ENCODE data around the gene SETD1B. TPM values are rescaled to one million over a fixed set of nuclear protein-coding genes. Genes with fewer than 3 reads are reported as not detected.
A peak's percentile ranks its signal among the peaks of the same experiment; 100 is the strongest.

Gene SETD1B
- total RNA-seq, 2 donors from 2014 or later, result 54.5 to 64.1 TPM

- Mint-ChIP-seq H3K36me3 (ENCODE audit: low read depth) (peaks cover 6% of the 10 kb centered on the region), H3K27ac (peak overlapping the region; percentile 96)
- peak; percentile 27 for ATAC-seq
Measured at GRCh38 chr12:121794534-121795033, 9.2 kb upstream of the SETD1B start.

DNA sequence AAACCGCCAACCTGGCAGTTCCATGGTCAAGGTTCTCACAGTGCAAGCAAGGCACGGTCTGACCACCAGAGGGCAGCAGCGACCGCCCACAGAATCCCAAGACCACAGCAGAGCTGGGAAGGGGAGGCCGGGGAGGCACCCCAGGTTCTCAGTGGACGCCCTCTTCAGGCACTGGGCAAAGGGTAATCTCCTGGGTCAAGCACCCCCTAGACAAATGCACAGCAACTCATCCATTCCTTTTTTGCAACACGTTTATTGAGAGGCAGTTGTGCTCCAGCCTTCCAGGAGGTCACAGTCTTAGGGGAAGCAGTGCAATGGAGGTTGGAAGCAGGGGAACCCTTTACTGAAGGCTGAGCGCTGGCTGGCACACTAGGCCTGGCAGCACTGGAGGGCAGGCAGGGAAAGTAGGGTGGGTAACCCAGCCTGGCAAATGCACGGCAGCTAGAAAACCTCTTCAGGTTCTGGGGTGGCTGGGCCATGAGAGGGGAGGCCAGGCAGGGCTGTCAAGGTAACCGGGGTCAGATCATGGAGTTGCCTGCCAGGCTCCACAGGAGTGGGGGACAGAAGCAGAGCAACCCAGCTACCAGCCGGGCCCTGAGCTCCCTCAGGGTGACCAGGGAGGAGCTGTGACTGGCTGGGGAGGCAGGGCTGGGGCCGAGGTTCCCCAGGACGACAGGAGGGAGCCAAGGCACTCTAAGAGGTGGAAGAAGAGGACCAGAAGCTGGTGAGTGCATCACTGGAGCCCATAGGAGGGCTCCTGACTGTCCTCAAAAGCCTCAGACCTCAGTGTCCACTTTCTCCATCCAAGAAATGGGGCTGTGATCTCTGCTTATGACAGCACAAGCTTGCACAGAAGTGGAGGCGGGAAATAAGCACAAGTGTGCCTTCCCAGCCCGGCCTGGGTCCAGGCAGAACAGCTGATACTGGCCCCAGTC is 8.5 kb upstream of the SETD1B start:
- Mint-ChIP-seq H3K4me1 (peaks cover 44% of the 10 kb centered on the region), H3K27me3 (no peaks in the 10 kb centered on the region), H3K27ac (peak overlapping the region; percentile 96), H3K36me3 (ENCODE audit: low read depth) (peaks cover 5% of the 10 kb centered on the region), H3K4me3 (peak overlapping the region; percentile 98)
- H3K9me3 ChIP-seq (ENCODE audit: control insufficient read depth, low read length, poor library complexity, severe bottlenecking), result no peaks in the 10 kb centered on the region
- peak; percentile 26 for ATAC-seq
- peak; percentile 73 to 77 (median 75) for DNase-seq

More at GRCh38 chr12:121794534-121795033, 9.2 kb upstream of the SETD1B start:
- DNase-seq, result peak in 2 of 3 donors; percentile 44 to 53
- Mint-ChIP-seq H3K27me3 (no peaks in the 10 kb centered on the region), H3K4me3 (peak overlapping the region; percentile 98), H3K4me1 (peaks cover 51% of the 10 kb centered on the region)
- no peaks in the 10 kb centered on the region for H3K9me3 ChIP-seq (ENCODE audit: control insufficient read depth, low read length, poor library complexity, severe bottlenecking)

DNA sequence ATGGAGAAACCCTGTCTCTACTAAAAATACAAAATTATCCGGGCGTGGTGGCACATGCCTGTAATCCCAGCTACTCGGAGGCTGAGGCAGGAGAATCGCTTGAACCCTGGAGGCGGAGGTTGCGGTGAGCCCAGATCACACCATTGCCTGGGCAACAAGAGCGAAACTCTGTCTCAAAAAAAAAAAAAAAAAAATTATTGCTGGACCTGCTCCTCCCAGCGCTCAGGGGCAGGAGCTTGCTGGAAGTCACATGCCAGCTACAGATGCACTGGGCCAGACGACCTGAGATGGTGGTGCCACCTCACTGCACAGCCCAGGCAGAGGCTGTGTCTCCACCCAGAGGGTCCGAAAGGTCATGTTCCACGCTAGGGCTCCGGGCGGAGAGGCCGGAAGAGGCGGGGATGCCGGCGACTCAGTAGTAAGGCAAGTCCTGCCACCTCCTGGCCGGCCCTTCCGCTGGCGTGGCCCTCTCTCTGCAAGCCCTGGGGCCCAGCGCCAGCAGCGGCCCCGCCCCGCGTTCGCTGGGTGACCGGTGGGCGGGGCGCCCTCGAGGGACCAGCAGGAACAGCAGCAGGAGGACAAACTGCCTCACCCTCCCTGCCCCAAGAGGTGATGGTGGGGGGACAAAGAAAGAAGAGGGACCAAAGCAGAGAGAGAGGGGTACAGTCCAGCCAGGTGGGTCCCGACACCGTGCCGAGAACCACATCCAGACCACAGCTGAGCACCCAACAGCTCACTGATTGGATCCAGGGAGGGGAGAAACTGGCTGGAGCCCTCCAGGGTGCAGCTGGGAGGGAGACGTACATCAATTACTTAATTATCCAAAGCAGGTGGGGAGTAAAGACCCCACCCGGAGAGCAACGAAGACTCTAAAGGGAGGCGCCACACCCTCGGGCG is 6.7 kb upstream of the SETD1B start:
- ATAC-seq, result no peak
- Mint-ChIP-seq H3K4me1 (peaks cover 43% of the 10 kb centered on the region), H3K27ac (peak overlapping the region; percentile 83), H3K36me3 (ENCODE audit: low read depth) (peaks cover 7% of the 10 kb centered on the region), H3K4me3 (peak overlapping the region; percentile 77), H3K27me3 (no peaks in the 10 kb centered on the region)
- no peaks in the 10 kb centered on the region for H3K9me3 ChIP-seq (ENCODE audit: control insufficient read depth, low read length, poor library complexity, severe bottlenecking)
- no peak for DNase-seq

- ATAC-seq, result no peak
- H3K9me3 ChIP-seq (ENCODE audit: control insufficient read depth, low read length, poor library complexity, severe bottlenecking), result no peaks in the 10 kb centered on the region
- Mint-ChIP-seq H3K36me3 (ENCODE audit: low read depth) (peaks cover 13% of the 10 kb centered on the region), H3K27ac (peak overlapping the region; percentile 83), H3K4me1 (peaks cover 49% of the 10 kb centered on the region), H3K4me3 (peak overlapping the region; percentile 88), H3K27me3 (no peaks in the 10 kb centered on the region)
- DNase-seq, result no peak
Measured at GRCh38 chr12:121797937-121798786, 5.6 kb upstream of the SETD1B start.

DNA sequence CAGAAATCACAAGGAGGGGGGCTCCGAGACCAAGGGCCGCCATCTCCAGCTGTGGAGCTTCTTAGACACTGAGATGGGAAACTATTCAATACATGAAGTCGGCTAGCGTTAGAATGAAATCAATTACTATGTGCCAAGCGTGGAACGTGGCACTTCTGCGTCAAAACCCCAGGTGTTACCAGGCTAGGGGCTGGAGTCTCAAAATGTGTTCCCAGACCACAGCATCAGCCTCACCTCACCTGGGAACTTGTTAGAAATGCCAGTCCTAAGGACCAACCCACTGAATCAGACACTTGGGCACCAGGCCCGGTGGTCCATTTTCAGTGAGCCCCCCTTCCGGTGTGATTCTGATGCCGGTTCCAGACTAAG is 5.0 kb upstream of the SETD1B start:
- DNase-seq, result no peak

GRCh38 chr12:121799156-121799841 is 4.5 kb upstream of the SETD1B start:
- Mint-ChIP-seq H3K27ac (peak overlapping the region; percentile 83), H3K4me3 (peak overlapping the region; percentile 88), H3K36me3 (ENCODE audit: low read depth) (peaks cover 13% of the 10 kb centered on the region), H3K4me1 (peaks cover 48% of the 10 kb centered on the region), H3K27me3 (no peaks in the 10 kb centered on the region)
- ATAC-seq, result peak; percentile 20
- peak; percentile 36 to 41 (median 40) for DNase-seq
- H3K9me3 ChIP-seq (ENCODE audit: control insufficient read depth, low read length, poor library complexity, severe bottlenecking), result no peaks in the 10 kb centered on the region

More for the DNA sequence above, 5.0 kb upstream of the SETD1B start:
- Mint-ChIP-seq H3K4me1 (peaks cover 49% of the 10 kb centered on the region), H3K27ac (peak overlapping the region; percentile 83), H3K36me3 (ENCODE audit: low read depth) (peaks cover 13% of the 10 kb centered on the region), H3K27me3 (no peaks in the 10 kb centered on the region), H3K4me3 (peak overlapping the region; percentile 88)
- ATAC-seq, result no peak
- H3K9me3 ChIP-seq (ENCODE audit: control insufficient read depth, low read length, poor library complexity, severe bottlenecking), result no peaks in the 10 kb centered on the region

- H3K36me3 Mint-ChIP-seq (ENCODE audit: low read depth), result peaks cover 15% of the 10 kb centered on the region
- H3K27ac Mint-ChIP-seq, result peak overlapping the region; percentile 99
- no peaks in the 10 kb centered on the region for H3K27me3 Mint-ChIP-seq
- H3K9me3 ChIP-seq (ENCODE audit: control insufficient read depth, low read length, poor library complexity, severe bottlenecking), result no peaks in the 10 kb centered on the region
- peak overlapping the region; percentile 88 for H3K4me3 Mint-ChIP-seq
- H3K4me1 Mint-ChIP-seq, result peaks cover 43% of the 10 kb centered on the region
- ATAC-seq (peak; percentile 22), DNase-seq (peak; percentile 57 to 72 (median 69))
Measured at GRCh38 chr12:121799842-121800693, 3.7 kb upstream of the SETD1B start.

DNA sequence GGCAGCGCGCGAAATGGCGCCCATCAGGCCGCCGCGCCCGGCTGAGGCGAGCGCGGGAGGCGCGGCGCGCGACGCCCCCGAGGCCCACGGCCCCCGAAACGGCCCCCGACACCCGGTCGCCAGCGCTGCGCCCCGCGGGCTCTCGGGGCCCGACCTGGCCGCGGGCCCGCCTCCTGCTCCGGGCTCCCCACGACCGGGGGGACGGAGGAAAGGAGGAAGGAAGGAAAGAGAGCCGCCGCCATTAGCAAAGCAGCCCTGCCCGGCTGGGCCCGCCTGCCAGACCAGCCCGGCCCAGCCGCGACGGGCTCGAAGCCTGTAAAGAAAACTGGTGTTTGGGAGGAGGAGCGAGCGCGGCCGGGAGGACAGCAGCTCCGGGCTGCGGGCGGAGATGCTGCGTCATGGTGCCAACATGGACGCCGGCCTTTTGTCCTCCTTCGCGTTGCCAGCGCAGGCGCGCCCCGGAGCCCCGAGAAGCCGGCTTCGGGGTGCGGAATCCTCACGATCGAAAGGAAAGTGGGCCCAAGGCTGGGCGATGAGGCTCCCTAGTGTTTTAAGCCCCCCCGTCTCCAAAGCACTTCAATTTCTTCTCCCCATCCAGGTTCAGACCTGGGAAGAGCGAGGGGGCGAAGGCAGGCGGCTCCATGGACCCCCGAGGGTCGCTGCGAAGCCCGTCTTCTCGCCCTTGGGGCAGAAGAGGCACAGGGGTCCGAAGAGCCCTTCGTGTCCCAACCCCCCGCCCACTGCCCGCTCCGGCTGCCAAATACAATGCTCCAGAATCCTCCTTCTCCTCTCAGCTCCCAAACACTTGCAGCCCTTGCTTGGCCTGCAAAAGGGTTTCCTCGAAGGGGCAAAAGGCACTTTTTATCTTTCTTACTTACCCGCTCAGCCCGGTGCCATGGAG is 2.9 kb upstream of the SETD1B start:
- peak; percentile 58 to 60 (median 59) for DNase-seq
- Mint-ChIP-seq H3K27me3 (no peaks in the 10 kb centered on the region), H3K36me3 (ENCODE audit: low read depth) (peaks cover 15% of the 10 kb centered on the region), H3K4me3 (peak overlapping the region; percentile 99), H3K27ac (peak overlapping the region; percentile 99), H3K4me1 (peaks cover 43% of the 10 kb centered on the region)
- H3K9me3 ChIP-seq (ENCODE audit: control insufficient read depth, low read length, poor library complexity, severe bottlenecking), result no peaks in the 10 kb centered on the region
- ATAC-seq, result peak; percentile 28

DNA sequence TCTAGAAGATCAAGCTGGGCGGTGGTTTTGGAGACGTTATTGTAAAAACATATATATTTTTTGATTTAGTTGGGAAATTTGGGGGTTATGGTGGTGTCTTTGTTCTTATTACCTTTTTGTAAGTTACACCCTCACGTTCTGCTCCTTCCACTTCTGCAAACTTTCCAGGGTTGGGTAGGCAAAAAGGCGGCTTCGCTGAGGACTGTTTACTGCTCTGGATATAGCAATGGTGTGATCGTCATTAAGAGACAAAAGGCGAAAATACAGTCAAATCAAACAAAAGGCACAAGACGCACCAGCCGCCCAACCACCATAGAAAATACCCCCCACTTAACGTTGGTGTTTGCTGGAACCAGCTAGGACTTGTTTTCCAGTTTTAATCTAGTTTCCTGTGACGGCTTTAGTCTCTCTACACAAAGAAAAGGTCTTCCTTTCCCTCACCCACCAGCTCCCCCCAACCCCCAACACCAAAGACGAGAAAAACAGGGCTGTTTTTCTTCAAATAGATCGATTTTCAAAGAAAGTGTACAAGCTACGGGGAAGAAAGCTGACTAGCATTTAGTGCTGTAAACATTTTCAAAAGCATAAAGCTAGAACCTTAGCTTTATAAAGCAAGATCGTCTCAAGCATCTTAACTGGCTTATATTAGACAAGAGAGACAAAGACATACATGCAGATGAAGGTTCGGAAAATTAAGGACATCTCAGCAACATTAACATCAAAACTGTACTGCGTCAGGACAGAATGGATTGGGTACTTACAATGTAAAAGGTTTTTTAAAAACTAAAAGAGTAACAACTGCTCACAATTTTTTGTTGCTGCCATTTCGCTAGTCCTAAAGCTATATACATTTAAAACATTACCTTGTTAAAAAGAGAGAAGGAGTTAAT is 2.0 kb upstream of the SETD1B start:
- peak overlapping the region; percentile 99 for H3K27ac Mint-ChIP-seq
- ATAC-seq (peak; percentile 14), DNase-seq (peak in 1 of 3 donors; percentile 22)
- peaks cover 18% of the 10 kb centered on the region for H3K36me3 Mint-ChIP-seq (ENCODE audit: low read depth)
- no peaks in the 10 kb centered on the region for H3K9me3 ChIP-seq (ENCODE audit: control insufficient read depth, low read length, poor library complexity, severe bottlenecking)
- H3K27me3 Mint-ChIP-seq, result no peaks in the 10 kb centered on the region
- H3K4me3 Mint-ChIP-seq, result peak overlapping the region; percentile 99
- peaks cover 51% of the 10 kb centered on the region for H3K4me1 Mint-ChIP-seq

DNA sequence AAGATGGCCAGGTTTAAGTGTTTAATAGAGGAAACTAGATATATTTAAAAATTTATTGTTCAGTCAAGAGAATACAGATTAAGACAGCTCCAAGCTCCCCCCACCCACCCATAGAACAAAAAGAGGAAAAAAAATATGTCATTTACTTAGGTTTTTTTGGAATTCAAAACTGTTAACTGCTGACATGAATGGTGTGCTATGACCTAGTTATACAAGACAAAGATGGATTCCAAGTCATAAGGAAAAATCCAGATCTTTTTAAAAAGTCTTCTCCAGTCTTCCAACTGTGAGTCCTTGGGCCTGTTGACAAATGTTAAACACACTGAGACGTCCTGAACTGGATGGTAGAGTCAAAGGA is 1.3 kb upstream of the SETD1B start:
- no peaks in the 10 kb centered on the region for H3K27me3 Mint-ChIP-seq
- ATAC-seq (no peak), DNase-seq (no peak)
- peaks cover 18% of the 10 kb centered on the region for H3K36me3 Mint-ChIP-seq (ENCODE audit: low read depth)
- peaks cover 52% of the 10 kb centered on the region for H3K4me1 Mint-ChIP-seq
- no peaks in the 10 kb centered on the region for H3K9me3 ChIP-seq (ENCODE audit: control insufficient read depth, low read length, poor library complexity, severe bottlenecking)
- H3K27ac Mint-ChIP-seq, result peak overlapping the region; percentile 99
- H3K4me3 Mint-ChIP-seq, result peak overlapping the region; percentile 99

Measured in T-helper 17 cell (primary cell).